Tibial artery (tissue), 4 donors: ENCODE measurements around the gene OAF.

Experiments used
- DNase-seq, 2 donors: peaks; one replicate each; pipeline ENCODE4 v3.0.0-alpha.2; 2019
- H3K27ac ChIP-seq, 2 donors: fragments of 200-600 bp; sonication (generic) in 1 of 2; 1 replicate in 1 of 2; 2 replicates in 1 of 2; pipeline ENCODE4 v1.5.1; 2018 to 2019; ENCODE audit warnings: mild to moderate bottlenecking in 1 of 2
- H3K27me3 ChIP-seq, 2 donors: fragments of 200-600 bp; sonication (generic) in 1 of 2; one replicate each; pipeline versions ENCODE4 v1.5.1 to v1.6.0; 2016 to 2019
- H3K36me3 ChIP-seq, 3 donors: fragments of 200-600 bp; sonication (generic) in 2 of 3; one replicate each; pipeline ENCODE4 v1.5.1; 2016 to 2019; ENCODE audit warnings: mild to moderate bottlenecking in 2 of 3
- H3K4me1 ChIP-seq, 4 donors: fragments of 200-600 bp; sonication (generic) in 2 of 4; 1 replicate in 3 of 4; 2 replicates in 1 of 4; pipeline ENCODE4 v1.5.1; 2016 to 2019
- H3K4me3 ChIP-seq, 2 donors: fragments of 200-600 bp; sonication (generic) in 1 of 2; 1 replicate in 1 of 2; 2 replicates in 1 of 2; pipeline ENCODE4 v1.5.1; 2018 to 2019; ENCODE audit warnings: mild to moderate bottlenecking in 2 of 2
- H3K9me3 ChIP-seq, 3 donors: fragments of 200-600 bp; sonication (generic) in 1 of 3; one replicate each; pipeline ENCODE4 v1.5.1; 2016 to 2019
- CTCF ChIP-seq, 2 experiments: fragments of 200-600 bp in 1 of 2; fragments of 450-650 bp in 1 of 2; IDR thresholded peaks; one replicate each; pipeline ENCODE4 v1.5.1; 2017 to 2019; ENCODE audit warnings: antibody characterized with exemption in 2 of 2, mild to moderate bottlenecking in 1 of 2, moderate library complexity in 1 of 2
- intact Hi-C: fragments of 100-400 bp; cut with DNase I; formaldehyde crosslinking; loops from one replicate; pipeline ENCODE4 v1.15.0; 2023; ENCODE audit warnings: low total_unique reads

OAF gene

GRCh38 chr11:120185706-120186455 is 25.0 kb upstream of the OAF start:
- peaks cover 0 to 23% of the 10 kb centered on the region in 2 donors for H3K27me3 ChIP-seq
- H3K36me3 ChIP-seq = no peaks in the 10 kb centered on the region
- H3K4me1 ChIP-seq = no peaks in the 10 kb centered on the region
- peak in 1 of 2 donors; percentile 62 for DNase-seq
- no peak for TF ChIP-seq CTCF (IDR thresholded peaks at IDR 0.05)
- no peaks in the 10 kb centered on the region for H3K9me3 ChIP-seq
- H3K27ac ChIP-seq = no peak overlapping the region
- H3K4me3 ChIP-seq = no peak overlapping the region
- intact Hi-C loops = no loop called here

GRCh38 chr11:120186456-120186773 is 24.4 kb upstream of the OAF start:
- TF ChIP-seq CTCF (IDR thresholded peaks at IDR 0.05) = no peak
- no peak overlapping the region for H3K27ac ChIP-seq
- H3K4me3 ChIP-seq = no peak overlapping the region
- H3K36me3 ChIP-seq = no peaks in the 10 kb centered on the region
- intact Hi-C loops = no loop called here
- no peaks in the 10 kb centered on the region for H3K9me3 ChIP-seq
- peaks cover 0 to 24% of the 10 kb centered on the region in 2 donors for H3K27me3 ChIP-seq
- DNase-seq = peak in 1 of 2 donors; percentile 29
- H3K4me1 ChIP-seq = no peaks in the 10 kb centered on the region

GRCh38 chr11:120186774-120187591 is 23.8 kb upstream of the OAF start:
- peak in 1 of 2 donors; percentile 53 for DNase-seq
- no peaks in the 10 kb centered on the region for H3K36me3 ChIP-seq
- no peaks in the 10 kb centered on the region for H3K4me1 ChIP-seq
- H3K27me3 ChIP-seq = peaks cover 0 to 28% of the 10 kb centered on the region in 2 donors
- H3K27ac ChIP-seq = no peak overlapping the region
- H3K9me3 ChIP-seq = no peaks in the 10 kb centered on the region
- no peak overlapping the region for H3K4me3 ChIP-seq
- no peak for TF ChIP-seq CTCF (IDR thresholded peaks at IDR 0.05)
- intact Hi-C loops = no loop called here

- intact Hi-C loops = no loop called here
- no peak overlapping the region for H3K27ac ChIP-seq
Observed at GRCh38 chr11:120188371-120188770, 22.5 kb upstream of the OAF start.

More at GRCh38 chr11:120188371-120188770, 22.5 kb upstream of the OAF start:
- no peaks in the 10 kb centered on the region for H3K36me3 ChIP-seq
- peaks cover 0 to 31% of the 10 kb centered on the region in 2 donors for H3K27me3 ChIP-seq
- no peak for TF ChIP-seq CTCF (IDR thresholded peaks at IDR 0.05)
- no peaks in the 10 kb centered on the region for H3K4me1 ChIP-seq
- H3K9me3 ChIP-seq = no peaks in the 10 kb centered on the region
- no peak overlapping the region for H3K4me3 ChIP-seq
- DNase-seq = peak in 1 of 2 donors; percentile 42
